Tibial nerve (tissue), 4 donors: ENCODE measurements around the gene GPATCH2L.

Experiments used
- CTCF ChIP-seq, 5 experiments: fragments of 200-600 bp in 3 of 5; fragments of 450-650 bp in 2 of 5; sonication (generic) in 3 of 5; IDR thresholded peaks; one replicate each; pipeline ENCODE4 v1.5.1; 2016 to 2019; ENCODE audit warnings: antibody characterized with exemption in 5 of 5, mild to moderate bottlenecking in 3 of 5, moderate library complexity in 2 of 5
- EP300 ChIP-seq, 2 donors: sonication (generic); formaldehyde crosslinking; IDR thresholded peaks; one replicate each; pipeline ENCODE4 v1.6.1; 2017; ENCODE audit warnings: antibody characterized with exemption in 2 of 2, mild to moderate bottlenecking in 1 of 2
- POLR2A ChIP-seq, 2 donors: fragments of 450-650 bp; IDR thresholded peaks; one replicate each; pipeline ENCODE4 v1.6.1; 2017; ENCODE audit warnings: antibody characterized with exemption in 2 of 2, mild to moderate bottlenecking in 2 of 2, moderate library complexity in 2 of 2

GRCh38 chr14:76168531-76168930 is 16.8 kb downstream of the GPATCH2L start:
- no peak for TF ChIP-seq CTCF (IDR thresholded peaks at IDR 0.05)
- TF ChIP-seq POLR2A (IDR thresholded peaks at IDR 0.05): no peak
- no peak for TF ChIP-seq EP300 (IDR thresholded peaks at IDR 0.05)
